ENCODE data around the gene TRIM8.

TRIM8 gene

GRCh38 chr10:102602272-102603045 is 41.8 kb upstream of the TRIM8 start:
- Histone ChIP-seq H2AFZ (ENCODE audit: low read length) (no peak overlapping the region), H3K9me2 (replicated peaks; ENCODE audit: low read depth, low read length) (no peaks in the 10 kb centered on the region), H3K9me3 (ENCODE audit: insufficient read depth, low read depth, low read length) (no peaks in the 10 kb centered on the region), H3K79me2 (ENCODE audit: insufficient read depth, low read length) (no peaks in the 10 kb centered on the region), H3F3A (ENCODE audit: low read depth) (peaks cover 5% of the 10 kb centered on the region; the same call in 1 of the 2 replicates), H3K9ac (ENCODE audit: low read depth, low read length, poor library complexity, severe bottlenecking) (no peak overlapping the region), H3K36me3 (ENCODE audit: insufficient read depth, low read length) (peaks cover 50% of the 10 kb centered on the region; the same call in 1 of the 2 replicates), H3K4me3 (ENCODE audit: low read length, poor library complexity, severe bottlenecking) (no peak overlapping the region), H4K20me1 (ENCODE audit: insufficient read depth, low read length, poor library complexity, severe bottlenecking) (no peaks in the 10 kb centered on the region), H3K4me2 (ENCODE audit: low read depth, low read length, poor library complexity, severe bottlenecking) (no peak overlapping the region), H3K27me3 (ENCODE audit: insufficient read depth, low read length, poor library complexity, severe bottlenecking) (no peaks in the 10 kb centered on the region), H3K4me1 (ENCODE audit: insufficient read depth, low read length, poor library complexity, severe bottlenecking) (peaks cover 43% of the 10 kb centered on the region)
- no peak for TF ChIP-seq EZH2phosphoT487 (IDR thresholded peaks at IDR 0.05; ENCODE audit: borderline replicate concordance)
- no peak for TF ChIP-seq CTCF (conservative IDR thresholded peaks at IDR 0.05; ENCODE audit: low read length)

- H3K36me3 ChIP-seq (ENCODE audit: insufficient read depth, low read length): peaks cover 35% of the 10 kb centered on the region; the same call in 1 of the 2 replicates
- H3K4me2 ChIP-seq (ENCODE audit: low read depth, low read length, poor library complexity, severe bottlenecking): no peak overlapping the region
- no peaks in the 10 kb centered on the region for H4K20me1 ChIP-seq (ENCODE audit: insufficient read depth, low read length, poor library complexity, severe bottlenecking)
- TF ChIP-seq CTCF (conservative IDR thresholded peaks at IDR 0.05; ENCODE audit: low read length) (no peak), EZH2phosphoT487 (IDR thresholded peaks at IDR 0.05; ENCODE audit: borderline replicate concordance) (no peak)
- no peak overlapping the region for H3K4me3 ChIP-seq (ENCODE audit: low read length, poor library complexity, severe bottlenecking)
- no peaks in the 10 kb centered on the region for H3K27me3 ChIP-seq (ENCODE audit: insufficient read depth, low read length, poor library complexity, severe bottlenecking)
- H3K9ac ChIP-seq (ENCODE audit: low read depth, low read length, poor library complexity, severe bottlenecking): no peak overlapping the region
- H3K79me2 ChIP-seq (ENCODE audit: insufficient read depth, low read length): no peaks in the 10 kb centered on the region
- peaks cover 1% of the 10 kb centered on the region; the same call in 1 of the 2 replicates for H3F3A ChIP-seq (ENCODE audit: low read depth)
- peaks cover 29% of the 10 kb centered on the region for H3K4me1 ChIP-seq (ENCODE audit: insufficient read depth, low read length, poor library complexity, severe bottlenecking)
- H3K9me3 ChIP-seq (ENCODE audit: insufficient read depth, low read depth, low read length): no peaks in the 10 kb centered on the region
- H3K9me2 ChIP-seq (replicated peaks; ENCODE audit: low read depth, low read length): no peaks in the 10 kb centered on the region
- no peak overlapping the region for H2AFZ ChIP-seq (ENCODE audit: low read length)
These were observed 40.3 kb upstream of the TRIM8 start for GRCh38 chr10:102603946-102604345.

- Histone ChIP-seq H3K27me3 (ENCODE audit: insufficient read depth, low read length, poor library complexity, severe bottlenecking) (no peaks in the 10 kb centered on the region), H3K4me1 (ENCODE audit: insufficient read depth, low read length, poor library complexity, severe bottlenecking) (peaks cover 24% of the 10 kb centered on the region), H3K79me2 (ENCODE audit: insufficient read depth, low read length) (no peaks in the 10 kb centered on the region), H3K9me2 (replicated peaks; ENCODE audit: low read depth, low read length) (no peaks in the 10 kb centered on the region), H3K36me3 (ENCODE audit: insufficient read depth, low read length) (peaks cover 30% of the 10 kb centered on the region; the same call in 1 of the 2 replicates), H2AFZ (ENCODE audit: low read length) (no peak overlapping the region), H3K4me3 (ENCODE audit: low read length, poor library complexity, severe bottlenecking) (no peak overlapping the region), H3K9ac (ENCODE audit: low read depth, low read length, poor library complexity, severe bottlenecking) (no peak overlapping the region), H4K20me1 (ENCODE audit: insufficient read depth, low read length, poor library complexity, severe bottlenecking) (no peaks in the 10 kb centered on the region), H3F3A (ENCODE audit: low read depth) (no peaks in the 10 kb centered on the region; the same call in 1 of the 2 replicates), H3K4me2 (ENCODE audit: low read depth, low read length, poor library complexity, severe bottlenecking) (no peak overlapping the region), H3K9me3 (ENCODE audit: insufficient read depth, low read depth, low read length) (no peaks in the 10 kb centered on the region)
- TF ChIP-seq EZH2phosphoT487 (IDR thresholded peaks at IDR 0.05; ENCODE audit: borderline replicate concordance): no peak
- TF ChIP-seq CTCF (conservative IDR thresholded peaks at IDR 0.05; ENCODE audit: low read length): no peak
These were observed 39.8 kb upstream of the TRIM8 start for GRCh38 chr10:102604439-102604841.

Measured in Loucy (cell line).